Stomach (tissue), 9 donors: ENCODE measurements around the gene SLC12A7. TPM values are rescaled to one million over a fixed set of nuclear protein-coding genes. Genes with fewer than 3 reads are reported as not detected.

Experiments
- DNase-seq, 2 donors: peaks; one replicate each; pipeline versions ENCODE4 v3.0.0 to v3.0.0-alpha.2; 2013 to 2019
- H3K27ac ChIP-seq, 5 donors: fragments of 200-600 bp in 4 of 5; sonication (generic) in 4 of 5; one replicate each; pipeline ENCODE4 v1.5.1; 2013 to 2019; ENCODE audit warnings: mild to moderate bottlenecking in 1 of 5, moderate library complexity in 1 of 5
- H3K27me3 ChIP-seq, 3 donors: fragments of 200-600 bp; sonication (generic); one replicate each; pipeline ENCODE4 v1.5.1; 2017 to 2019; ENCODE audit warnings: mixed run types in 1 of 3
- H3K36me3 ChIP-seq, 4 donors: fragments of 200-600 bp; sonication (generic); 1 replicate in 3 of 4; 2 replicates in 1 of 4; pipeline ENCODE4 v1.5.1; 2016 to 2019
- H3K4me1 ChIP-seq, 4 donors: fragments of 200-600 bp; sonication (generic); one replicate each; pipeline ENCODE4 v1.5.1; 2016 to 2019
- H3K4me3 ChIP-seq, 4 donors: fragments of 200-600 bp; sonication (generic) in 3 of 4; one replicate each; pipeline ENCODE4 v1.5.1; 2016 to 2019; ENCODE audit warnings: mild to moderate bottlenecking in 1 of 4
- H3K9me3 ChIP-seq, 4 donors: fragments of 200-600 bp; sonication (generic); one replicate each; pipeline ENCODE4 v1.5.1; 2016 to 2019
- CTCF ChIP-seq, 7 experiments: fragments of 450-650 bp in 4 of 7; fragments of 200-600 bp in 3 of 7; sonication (generic) in 3 of 7; IDR thresholded peaks; one replicate each; pipeline ENCODE4 v1.5.1; 2016 to 2019; ENCODE audit warnings: antibody characterized with exemption in 7 of 7, control low read depth in 2 of 7, mild to moderate bottlenecking in 1 of 7
- EP300 ChIP-seq: sonication (generic); formaldehyde crosslinking; IDR thresholded peaks from one replicate; pipeline ENCODE4 v1.6.1; 2017; ENCODE audit warnings: antibody characterized with exemption
- POLR2A ChIP-seq, 4 donors: fragments of 450-650 bp; IDR thresholded peaks; one replicate each; pipeline ENCODE4 v1.6.1; 2016; ENCODE audit warnings: antibody characterized with exemption in 4 of 4, control low read depth in 2 of 4, mild to moderate bottlenecking in 1 of 4, moderate library complexity in 1 of 4
- POLR2AphosphoS5 ChIP-seq, 3 donors: sonication (generic); formaldehyde crosslinking; IDR thresholded peaks; one replicate each; pipeline ENCODE4 v1.6.1; 2016; ENCODE audit warnings: antibody characterized with exemption in 3 of 3
- WGBS, 5 donors: extraction: QIAGEN DNeasy Blood & Tissue Kit in 3 of 5; methylation state at CpG; one replicate each; pipeline versions ENCODE4 v1.1.5 to v1.1.7; 2013 to 2018; 5-methylcytosine and 5-hydroxymethylcytosine counted together
- intact Hi-C: fragments of 100-400 bp; cut with DNase I; formaldehyde crosslinking; loops from one replicate; pipeline ENCODE4 v1.15.1; 2023; ENCODE audit warnings: low total_unique reads
- polyA plus RNA-seq, 3 donors: library from polyadenylated mRNA; stranded (reverse); fragments of 200-250 nt; gene quantifications; one replicate each; pipeline ENCODE4 v1.2.3, GENCODE V29; 2013
- total RNA-seq, 5 donors: library from RNA; depleted of rRNA; stranded (reverse); fragments of >200 nt; gene quantifications; one replicate each; pipeline versions ENCODE4 v1.1.0 to v1.2.3, GENCODE V29; 2014 to 2016
- donor health status: healthy with polysubstance abuse.
- donor health status: Bipolar disorder and iron deficiency.
- donor health status: healthy.

SLC12A7 gene
- total and polyA plus RNA-seq, 8 donors = 4.7 to 346 (median 37.7) TPM

GRCh38 chr5:1134478-1134877 lies 22.6 kb upstream of the SLC12A7 start:
- peak overlapping the region; percentile 2 to 87 (median 54) for H3K27ac ChIP-seq
- peaks cover 0 to 8% (median 0%) of the 10 kb centered on the region in 3 donors for H3K27me3 ChIP-seq
- intact Hi-C loops = no loop called here
- TF ChIP-seq CTCF (IDR thresholded peaks at IDR 0.05) = peak in 5 of 7 experiments; percentile 18 to 79 (median 45)
- TF ChIP-seq EP300 = no peak
- TF ChIP-seq POLR2AphosphoS5 (IDR thresholded peaks at IDR 0.05) = peak in 1 of 3 donors; percentile 45
- DNase-seq = peak; percentile 77 to 88
- 24 to 49% (median 39%) methylated on average over 14 of the region's 14 CpGs for WGBS, 5 donors
- H3K4me1 ChIP-seq = peaks cover 15 to 58% (median 42%) of the 10 kb centered on the region in 4 donors
- H3K36me3 ChIP-seq = no peaks in the 10 kb centered on the region
- no peak overlapping the region for H3K4me3 ChIP-seq
- no peaks in the 10 kb centered on the region for H3K9me3 ChIP-seq

DNA sequence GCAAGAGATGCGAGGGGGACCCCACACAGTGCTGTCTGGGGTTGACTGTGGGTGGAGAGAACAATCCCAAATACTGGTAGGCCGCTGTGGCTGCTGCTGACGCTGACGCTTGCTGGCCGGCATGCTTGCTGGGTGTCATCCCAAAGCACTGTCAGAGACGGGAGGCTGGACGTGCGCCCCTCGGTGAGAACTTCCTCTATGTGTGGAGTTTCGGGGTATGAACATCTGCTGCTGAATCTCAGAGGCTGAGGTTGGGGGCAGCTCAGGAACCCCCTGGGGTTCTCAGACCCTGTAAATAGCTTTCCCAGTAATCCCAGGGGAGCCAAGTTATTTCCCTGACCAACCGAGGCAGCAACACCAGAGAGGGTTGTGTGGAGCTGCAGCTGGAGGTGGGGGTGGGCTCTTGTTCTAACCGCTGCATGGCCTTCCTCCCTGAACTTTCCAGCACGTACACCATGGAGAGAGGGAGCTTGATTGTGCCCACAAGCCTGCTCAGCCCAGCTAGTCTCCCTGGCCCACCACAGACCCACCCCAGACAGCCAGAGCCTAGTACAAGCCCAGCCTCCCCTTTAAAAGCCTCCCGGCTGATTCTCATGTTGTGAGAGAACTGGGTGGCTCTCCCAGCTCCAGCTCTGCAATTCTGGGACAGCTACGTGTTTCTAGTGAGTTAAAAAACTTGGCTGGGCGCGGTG lies 21.8 kb upstream of the SLC12A7 start:
- Histone ChIP-seq H3K4me3 (no peak overlapping the region), H3K9me3 (no peaks in the 10 kb centered on the region), H3K27me3 (peaks cover 0 to 8% (median 0%) of the 10 kb centered on the region in 3 donors), H3K4me1 (peaks cover 23 to 67% (median 50%) of the 10 kb centered on the region in 4 donors), H3K36me3 (no peaks in the 10 kb centered on the region), H3K27ac (peak overlapping the region in 3 of 5 donors; percentile 32 to 87 (median 69))
- TF ChIP-seq EP300 (no peak), POLR2A (IDR thresholded peaks at IDR 0.05) (no peak), CTCF (IDR thresholded peaks at IDR 0.05) (no peak), POLR2AphosphoS5 (IDR thresholded peaks at IDR 0.05) (no peak)
- intact Hi-C loops = no loop called here
- peak in 1 of 2 donors; percentile 69 for DNase-seq
- 67 to 83% (median 70%) methylated on average over 9 to 17 of the region's 17 CpGs for WGBS, 5 donors

DNA sequence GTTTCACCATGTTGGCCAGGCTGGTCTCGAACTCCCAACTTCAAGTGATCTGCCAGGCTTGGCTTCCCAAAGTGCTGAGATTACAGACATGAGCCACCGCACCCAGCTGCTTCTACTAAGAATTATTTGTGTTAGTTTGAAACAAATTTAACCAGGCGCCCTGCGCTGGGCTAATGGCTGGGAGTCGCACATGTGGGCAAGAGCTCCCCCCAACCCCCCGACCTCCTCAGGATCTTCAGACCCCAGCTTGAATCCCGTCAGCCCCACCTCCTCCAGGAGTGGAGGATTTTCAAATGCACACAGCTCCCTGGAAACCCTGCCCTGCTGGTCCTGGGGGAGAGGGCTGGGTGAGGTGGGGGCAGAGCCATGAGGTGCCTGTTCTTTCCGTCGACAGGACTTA lies 21.2 kb upstream of the SLC12A7 start:
- 83 to 91% (median 88%) methylated on average over 5 to 9 of the region's 9 CpGs for WGBS, 5 donors
- no peaks in the 10 kb centered on the region for H3K36me3 ChIP-seq
- H3K4me1 ChIP-seq = peaks cover 29 to 67% (median 53%) of the 10 kb centered on the region in 4 donors
- H3K4me3 ChIP-seq = no peak overlapping the region
- H3K9me3 ChIP-seq = no peaks in the 10 kb centered on the region
- peak overlapping the region in 2 of 5 donors; percentile 69 to 87 for H3K27ac ChIP-seq
- H3K27me3 ChIP-seq = peaks cover 0 to 8% (median 0%) of the 10 kb centered on the region in 3 donors
- intact Hi-C loops = no loop called here
- TF ChIP-seq EP300 (no peak), POLR2AphosphoS5 (IDR thresholded peaks at IDR 0.05) (no peak), CTCF (IDR thresholded peaks at IDR 0.05) (no peak), POLR2A (IDR thresholded peaks at IDR 0.05) (no peak)
- no peak for DNase-seq

DNA sequence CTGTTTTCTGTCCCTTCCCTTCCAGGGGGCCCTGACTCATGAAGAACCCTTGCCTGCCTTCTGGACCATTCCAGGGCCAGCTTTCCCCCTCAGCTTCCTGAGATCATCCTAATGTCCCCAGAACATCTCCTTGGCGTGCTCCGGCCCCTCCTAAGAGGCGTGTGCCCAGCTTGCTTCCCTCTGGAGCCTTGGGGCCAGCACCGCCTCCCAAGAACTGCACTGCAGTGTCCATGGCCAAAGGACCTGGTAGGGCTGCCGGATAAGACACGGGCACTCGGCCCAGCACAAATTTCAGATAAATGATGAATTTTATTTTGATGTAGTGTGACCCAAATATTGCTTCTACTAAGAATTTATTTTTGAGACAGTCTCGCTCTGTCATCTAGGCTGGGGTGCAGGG lies 20.7 kb upstream of the SLC12A7 start:
- intact Hi-C loops = no loop called here
- DNase-seq = no peak
- WGBS, 5 donors = 83 to 95% (median 91%) methylated on average over 8 of the region's 8 CpGs
- no peaks in the 10 kb centered on the region for H3K36me3 ChIP-seq
- peaks cover 0 to 8% (median 0%) of the 10 kb centered on the region in 3 donors for H3K27me3 ChIP-seq
- peaks cover 34 to 67% (median 55%) of the 10 kb centered on the region in 4 donors for H3K4me1 ChIP-seq
- no peak overlapping the region for H3K4me3 ChIP-seq
- no peaks in the 10 kb centered on the region for H3K9me3 ChIP-seq
- TF ChIP-seq EP300 (no peak), POLR2A (IDR thresholded peaks at IDR 0.05) (no peak), CTCF (IDR thresholded peaks at IDR 0.05) (no peak), POLR2AphosphoS5 (IDR thresholded peaks at IDR 0.05) (no peak)
- peak overlapping the region in 2 of 5 donors; percentile 87 to 91 for H3K27ac ChIP-seq
